ENCODE data around the gene HOXC9.

Gene HOXC9

DNA sequence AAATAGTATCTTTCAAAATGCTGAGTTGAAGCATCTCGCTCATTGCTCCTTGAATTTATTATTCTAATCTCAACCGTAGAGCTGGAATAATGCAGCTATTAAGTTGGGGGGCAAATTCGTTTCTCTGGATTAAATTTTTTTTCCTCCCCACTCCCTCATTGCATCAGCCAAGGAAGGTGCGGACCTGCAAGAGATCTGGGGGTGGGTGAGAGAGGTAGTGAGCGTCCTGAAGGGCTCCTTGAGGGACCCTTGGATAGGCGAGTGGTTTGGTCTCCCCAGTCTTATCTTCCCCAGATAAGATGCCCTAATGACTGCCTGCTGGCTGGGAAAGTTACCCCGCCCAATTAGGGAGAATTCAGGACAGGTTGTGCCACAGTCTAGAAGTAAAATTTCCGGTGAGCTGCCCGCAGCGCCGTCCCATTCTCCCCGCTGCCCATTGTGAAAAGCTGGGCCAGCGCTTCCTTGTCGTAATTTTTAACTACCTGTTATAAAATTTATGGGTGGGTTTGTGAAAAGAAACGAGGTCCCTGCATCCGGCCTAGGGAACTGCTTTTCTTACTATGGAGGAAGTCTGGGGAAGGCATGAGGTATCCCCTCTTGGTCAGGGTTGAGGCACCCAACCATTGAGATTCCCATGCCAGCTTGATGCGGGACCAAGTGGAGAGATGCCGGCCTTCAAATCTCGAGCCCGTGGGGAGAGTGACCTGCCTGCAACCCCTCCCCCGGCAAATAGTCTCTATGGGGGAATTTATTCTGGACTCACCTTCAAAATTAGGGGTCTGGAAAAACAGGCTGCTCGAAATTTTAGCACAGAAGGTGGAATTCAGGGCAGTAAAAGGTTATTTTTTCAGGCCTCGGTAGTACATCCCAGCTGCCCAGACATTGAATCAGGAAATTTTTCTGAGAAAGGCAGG, 15.3 kb downstream of the HOXC9 start:
- no peak for DNase-seq (ENCODE audit: low spot score)

GRCh38 chr12:54016051-54016450, 16.1 kb downstream of the HOXC9 start:
- no peak for DNase-seq (ENCODE audit: low spot score)

DNA sequence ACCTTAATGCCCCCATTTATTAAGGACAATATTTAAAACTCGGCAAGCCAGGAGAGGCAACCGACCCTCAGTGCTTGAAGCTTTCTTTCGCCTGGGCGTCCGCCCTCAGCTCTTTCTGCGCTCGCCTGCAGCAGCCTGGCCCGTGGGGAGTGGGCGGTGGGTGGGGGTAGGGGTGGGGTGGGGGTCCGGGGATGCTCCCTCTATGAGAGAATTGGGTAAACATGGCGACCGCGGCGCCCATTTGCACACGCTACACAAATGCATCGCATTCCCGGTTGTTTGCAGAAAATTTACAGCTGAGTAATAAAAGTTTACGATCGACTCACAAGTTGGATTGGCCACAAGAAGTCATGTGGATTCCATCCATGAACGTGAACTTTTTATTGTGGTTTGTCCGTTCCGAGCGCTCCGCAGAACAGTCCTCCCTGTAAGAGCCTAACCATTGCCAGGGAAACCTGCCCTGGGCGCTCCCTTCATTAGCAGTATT, 16.6 kb downstream of the HOXC9 start:
- DNase-seq (ENCODE audit: low spot score) = peak; percentile 88

- DNase-seq (ENCODE audit: low spot score) = no peak
These were observed 17.2 kb downstream of the HOXC9 start for GRCh38 chr12:54017027-54017788.

GRCh38 chr12:54017878-54018467, 18.0 kb downstream of the HOXC9 start:
- peak; percentile 97 for DNase-seq (ENCODE audit: low spot score)

DNA sequence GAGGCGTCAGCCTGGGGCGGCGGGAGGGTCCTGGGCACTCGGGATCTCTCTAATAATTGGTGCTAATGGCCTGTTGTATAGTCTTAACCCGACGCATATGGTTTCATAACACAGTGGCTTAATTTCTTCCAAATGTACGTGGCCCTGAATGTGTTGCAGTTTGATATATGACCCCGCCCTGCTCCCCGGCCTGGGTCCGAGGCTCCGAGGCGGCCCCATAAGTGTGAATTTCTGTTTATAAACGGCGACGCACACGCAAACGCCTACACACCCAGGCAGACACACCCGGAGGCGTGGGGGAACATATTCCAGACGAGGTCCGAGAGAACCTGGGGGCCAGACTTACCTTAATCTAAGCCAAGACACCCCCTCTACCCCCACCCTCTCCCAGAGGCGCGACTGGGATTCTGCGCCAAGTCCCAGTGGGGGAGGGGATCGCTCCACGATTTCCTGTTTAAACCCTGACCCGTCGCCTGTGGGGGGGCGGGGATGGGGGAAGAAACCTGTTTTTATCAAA, 18.6 kb downstream of the HOXC9 start:
- DNase-seq (ENCODE audit: low spot score) = peak; percentile 60

GRCh38 chr12:54019091-54019811, 19.3 kb downstream of the HOXC9 start:
- no peak for DNase-seq (ENCODE audit: low spot score)

DNA sequence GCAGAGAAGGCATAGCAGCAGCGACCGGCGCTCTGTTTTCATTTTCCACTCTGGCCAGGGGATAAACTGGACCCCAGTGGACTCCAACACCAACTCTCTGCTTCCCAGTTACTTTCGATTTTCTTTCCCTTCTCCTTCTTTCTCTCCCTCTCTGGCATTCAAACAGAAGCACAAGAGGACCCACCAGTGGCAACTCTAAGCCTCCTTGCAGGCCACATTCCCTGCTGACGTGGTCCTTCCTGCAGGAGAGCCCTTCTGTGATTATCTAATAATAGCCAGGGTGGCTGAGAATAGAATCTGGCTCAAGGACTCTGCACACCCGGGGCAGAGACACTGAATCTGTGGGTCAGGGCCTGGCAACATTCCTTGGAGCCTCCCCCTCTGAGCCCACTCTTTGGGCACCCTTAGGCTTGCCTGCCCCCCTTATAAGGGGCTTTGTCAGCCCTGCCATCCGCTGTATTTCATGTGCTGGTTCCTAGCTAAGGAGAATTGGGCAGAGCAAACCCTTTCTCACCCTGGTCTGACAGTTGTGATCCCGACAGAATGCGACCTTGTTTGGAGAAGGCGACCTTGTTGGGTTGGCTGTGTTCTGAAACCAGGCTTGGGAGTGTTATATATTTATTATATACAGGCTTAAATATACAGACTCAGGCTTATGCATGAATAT, 20.1 kb downstream of the HOXC9 start:
- no peak for DNase-seq (ENCODE audit: low spot score)

- no peak for DNase-seq (ENCODE audit: low spot score)
These were observed 20.8 kb downstream of the HOXC9 start for GRCh38 chr12:54020591-54021405.

GRCh38 chr12:54021432-54022013, 21.6 kb downstream of the HOXC9 start:
- DNase-seq (ENCODE audit: low spot score) = no peak

DNA sequence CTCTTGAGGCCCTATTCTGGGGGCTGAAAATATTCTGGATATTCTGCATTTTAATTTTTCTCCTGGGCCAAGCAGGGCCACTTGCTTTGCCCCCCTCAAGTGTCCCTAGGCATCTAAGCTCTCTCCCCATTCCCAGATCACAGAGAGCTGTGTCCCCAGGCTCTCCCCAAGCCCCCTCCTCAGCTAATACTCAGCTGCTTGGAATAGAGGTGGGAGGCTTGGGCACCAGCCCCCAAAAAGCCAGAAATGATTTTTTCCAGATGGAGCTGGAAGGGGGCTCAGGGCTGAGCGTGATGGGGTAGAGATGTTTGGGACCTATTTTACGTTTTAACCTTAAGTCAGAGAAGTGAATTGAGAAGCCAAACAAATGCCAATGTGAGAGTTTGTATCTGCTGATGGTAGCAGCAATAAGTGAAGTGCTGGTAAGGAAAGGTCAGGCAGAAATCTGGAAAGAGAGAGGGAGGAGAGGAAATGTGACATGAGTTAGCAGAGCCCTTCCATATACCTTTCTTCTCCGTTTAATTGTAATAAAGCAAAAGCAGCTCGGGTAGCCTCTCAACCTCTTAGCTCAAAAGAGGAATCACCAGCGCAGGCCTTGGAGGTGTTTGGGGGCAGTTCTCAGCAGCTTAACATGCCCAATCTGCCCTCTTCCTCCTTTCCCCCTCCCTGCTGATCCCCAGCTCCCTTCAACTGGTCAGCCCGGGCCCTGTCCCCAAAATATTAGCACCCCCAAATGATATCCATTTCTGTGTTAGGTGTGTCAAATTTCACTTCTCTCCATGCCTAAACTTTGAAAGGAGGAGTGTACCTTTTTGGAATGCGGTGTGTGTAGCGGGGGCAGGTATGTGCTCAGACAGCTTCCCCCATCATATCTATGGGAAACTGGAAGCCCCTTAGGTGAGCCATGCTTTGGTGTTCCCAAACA, 23.3 kb downstream of the HOXC9 start:
- DNase-seq (ENCODE audit: low spot score) = no peak

DNA sequence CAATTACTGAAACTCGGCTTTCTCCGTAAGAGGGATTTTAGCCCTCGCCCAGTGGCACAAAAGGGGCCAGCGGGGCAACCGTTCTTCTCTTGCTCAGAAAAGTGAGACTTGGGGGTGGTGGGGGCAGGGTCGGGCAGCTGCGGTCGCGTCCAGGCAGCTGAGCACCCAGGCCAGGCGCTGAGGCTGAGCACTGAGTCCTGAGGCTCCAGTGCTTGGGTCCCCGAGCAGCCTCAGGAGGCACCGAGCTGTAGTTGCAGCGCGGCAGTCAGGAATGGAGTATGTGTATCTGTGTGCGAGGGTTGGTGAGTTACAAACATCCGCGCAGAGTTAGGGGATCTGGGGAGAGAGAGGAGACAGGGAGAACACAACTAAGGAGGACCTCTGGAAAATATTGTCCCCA, 24.2 kb downstream of the HOXC9 start:
- no peak for DNase-seq (ENCODE audit: low spot score)

GRCh38 chr12:54024581-54025305, 24.8 kb downstream of the HOXC9 start:
- DNase-seq (ENCODE audit: low spot score) = no peak

DNA sequence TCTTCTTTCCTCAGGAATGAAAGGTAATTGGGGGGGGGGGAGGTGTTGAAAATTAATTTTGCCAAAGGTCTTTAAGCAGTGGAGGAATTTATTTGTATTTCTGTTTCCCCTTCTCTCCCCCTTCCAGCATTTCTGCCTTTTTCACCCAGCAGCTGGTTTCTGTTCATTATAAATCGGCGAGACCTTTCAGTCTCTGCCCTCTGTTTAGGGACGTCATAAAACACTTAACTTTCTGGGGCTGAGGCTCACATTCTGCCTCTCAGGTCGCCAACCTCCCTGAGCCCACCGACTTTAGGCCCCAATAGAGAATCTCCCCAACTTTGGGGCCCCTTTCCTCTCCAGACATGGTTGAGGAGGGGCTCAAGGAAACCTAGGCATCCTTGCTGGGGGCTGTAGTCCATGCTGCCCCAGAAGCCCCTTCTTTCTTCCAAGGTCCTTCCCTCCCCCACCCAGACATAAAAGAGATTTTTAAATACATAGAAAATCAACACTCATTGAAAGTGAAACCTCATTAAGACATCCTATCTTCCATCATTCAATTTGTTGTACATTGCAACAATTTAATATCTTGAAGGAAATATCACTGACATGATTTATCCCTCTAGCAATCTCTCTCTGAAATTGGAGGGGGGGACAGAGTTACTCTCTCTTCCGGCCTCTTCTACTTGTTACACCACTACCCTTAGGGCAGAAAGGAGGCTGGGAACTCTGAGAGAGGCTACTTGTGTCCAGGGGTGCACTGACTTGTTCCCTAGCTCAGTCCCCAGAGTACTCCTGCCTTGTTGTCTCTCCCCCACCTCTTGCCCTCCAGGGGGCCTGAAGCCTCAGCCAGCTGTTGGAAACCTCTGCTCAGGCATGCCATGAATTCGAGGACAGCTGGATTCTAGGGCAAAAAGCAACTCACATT, 25.8 kb downstream of the HOXC9 start:
- no peak for DNase-seq (ENCODE audit: low spot score)

DNA sequence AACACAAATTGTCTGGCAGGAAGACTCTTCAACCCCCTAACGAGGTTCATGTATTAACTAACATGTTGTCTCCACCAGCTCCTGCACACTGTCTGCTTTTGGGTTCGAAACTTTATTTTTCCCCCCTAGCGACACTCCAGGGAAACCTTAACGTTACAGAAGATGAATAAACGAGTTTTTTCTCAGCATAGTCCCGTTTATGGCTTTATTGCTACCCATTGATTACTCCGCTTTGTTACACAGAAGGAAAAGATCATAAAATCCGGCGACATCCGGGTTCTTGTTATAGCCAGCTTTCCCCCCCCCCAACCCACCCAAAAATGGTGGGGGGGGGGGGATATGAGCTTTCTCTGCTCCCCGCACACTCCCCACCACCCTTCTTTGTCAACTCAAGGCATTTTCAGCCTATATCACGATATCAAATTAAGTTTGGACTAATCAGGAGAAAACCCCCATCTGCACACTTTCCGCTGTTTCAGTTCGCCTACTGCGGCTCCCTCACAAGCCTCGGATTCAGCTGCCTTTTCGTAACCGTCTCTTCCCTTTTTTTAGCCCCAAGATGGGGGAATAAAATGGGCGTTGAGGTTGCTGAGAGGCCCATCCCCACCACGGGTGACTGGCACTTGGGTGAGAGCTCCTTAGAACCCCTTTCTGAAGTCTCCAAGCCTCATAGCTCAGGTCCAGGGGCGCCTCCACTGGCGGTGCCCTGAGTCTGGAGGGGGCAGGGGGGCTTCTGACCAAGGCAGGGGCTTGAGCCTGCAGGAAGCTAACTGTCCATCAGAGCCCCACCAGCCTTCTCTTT, 26.9 kb downstream of the HOXC9 start:
- DNase-seq (ENCODE audit: low spot score) = no peak

DNA sequence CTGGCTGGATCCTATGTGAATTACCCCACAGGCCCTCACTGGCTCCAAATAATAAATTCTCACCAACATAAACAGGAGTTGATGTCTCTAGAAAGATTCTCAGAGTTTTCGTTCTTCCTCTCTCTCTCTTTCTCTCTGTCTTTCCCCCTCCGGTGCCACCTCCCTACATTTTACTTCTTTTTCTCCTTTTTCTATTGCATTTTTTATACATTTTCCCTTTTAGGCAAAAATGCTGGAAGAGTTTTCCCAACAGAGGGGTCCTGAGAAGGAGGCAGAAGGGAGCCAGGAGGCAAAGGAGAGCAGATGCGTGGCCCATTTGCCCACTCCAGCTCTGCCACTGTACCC, 27.5 kb downstream of the HOXC9 start:
- DNase-seq (ENCODE audit: low spot score) = no peak

Data from COLO829 (cell line).